IPS-18c (cell line): Measurements from ENCODE around the gene DCDC2.
"Not testable (repeated sequence)": the region's sequence is repeated elsewhere in the genome, so short reads cannot be mapped to it uniquely, and the experiment has no call there.

Experiments
- H3K4me3 ChIP-seq: 2 replicates; pipeline ENCODE4 v1.7.0; 2013; ENCODE audit warnings: low read depth, mild to moderate bottlenecking, low read length, moderate library complexity; ENCODE audit not compliant: insufficient read depth
- H3K9me3 ChIP-seq: one replicate; pipeline ENCODE4 v1.6.1; 2013; ENCODE audit warnings: mild to moderate bottlenecking, low read length, moderate library complexity; ENCODE audit not compliant: control insufficient read depth, insufficient read depth

DCDC2 gene

GRCh38 chr6:24307881-24308280, 50.0 kb downstream of the DCDC2 start:
- H3K4me3 ChIP-seq = no peak overlapping the region

GRCh38 chr6:24306936-24307335, 50.9 kb downstream of the DCDC2 start:
- peaks cover 3% of the 10 kb centered on the region for H3K9me3 ChIP-seq
- H3K4me3 ChIP-seq = no peak overlapping the region

More at GRCh38 chr6:24307881-24308280, 50.0 kb downstream of the DCDC2 start:
- H3K9me3 ChIP-seq = peaks cover 3% of the 10 kb centered on the region

- no peak overlapping the region for H3K4me3 ChIP-seq
- peaks cover 3% of the 10 kb centered on the region for H3K9me3 ChIP-seq
These were observed 51.8 kb downstream of the DCDC2 start for GRCh38 chr6:24306038-24306437.

GRCh38 chr6:24296944-24297343, 60.9 kb downstream of the DCDC2 start:
- Histone ChIP-seq H3K4me3 (no peak overlapping the region), H3K9me3 (no peaks in the 10 kb centered on the region)

- not testable (repeated sequence) for H3K4me3 ChIP-seq, H3K9me3 ChIP-seq
These were observed 64.0 kb downstream of the DCDC2 start for GRCh38 chr6:24293852-24294251.

GRCh38 chr6:24287239-24287638, 70.6 kb downstream of the DCDC2 start:
- Histone ChIP-seq H3K9me3 (no peaks in the 10 kb centered on the region), H3K4me3 (no peak overlapping the region)

- H3K9me3 ChIP-seq = no peaks in the 10 kb centered on the region
These were observed 73.9 kb downstream of the DCDC2 start for GRCh38 chr6:24284006-24284405.

GRCh38 chr6:24283043-24283985, 74.5 kb downstream of the DCDC2 start:
- H3K4me3 ChIP-seq = no peak overlapping the region
- no peaks in the 10 kb centered on the region for H3K9me3 ChIP-seq

More at GRCh38 chr6:24284006-24284405, 73.9 kb downstream of the DCDC2 start:
- no peak overlapping the region for H3K4me3 ChIP-seq

- Histone ChIP-seq H3K9me3 (no peaks in the 10 kb centered on the region), H3K4me3 (no peak overlapping the region)
These were observed 83.3 kb downstream of the DCDC2 start for GRCh38 chr6:24274441-24275083.

- Histone ChIP-seq H3K4me3 (no peak overlapping the region), H3K9me3 (no peaks in the 10 kb centered on the region)
These were observed 84.6 kb downstream of the DCDC2 start for GRCh38 chr6:24273096-24273870.

GRCh38 chr6:24272553-24272952, 85.3 kb downstream of the DCDC2 start:
- no peaks in the 10 kb centered on the region for H3K9me3 ChIP-seq
- H3K4me3 ChIP-seq = no peak overlapping the region

GRCh38 chr6:24272148-24272547, 85.7 kb downstream of the DCDC2 start:
- Histone ChIP-seq H3K9me3 (no peaks in the 10 kb centered on the region), H3K4me3 (no peak overlapping the region)

GRCh38 chr6:24270011-24270410, 87.8 kb downstream of the DCDC2 start:
- H3K9me3 ChIP-seq = no peaks in the 10 kb centered on the region

GRCh38 chr6:24258214-24258613, 99.6 kb downstream of the DCDC2 start:
- not testable (repeated sequence) for H3K4me3 ChIP-seq, H3K9me3 ChIP-seq

More at GRCh38 chr6:24270011-24270410, 87.8 kb downstream of the DCDC2 start:
- no peak overlapping the region for H3K4me3 ChIP-seq

GRCh38 chr6:24257282-24257681, 100.6 kb downstream of the DCDC2 start:
- Histone ChIP-seq H3K9me3 (no peaks in the 10 kb centered on the region), H3K4me3 (no peak overlapping the region)

- Histone ChIP-seq H3K4me3 (no peak overlapping the region), H3K9me3 (no peaks in the 10 kb centered on the region)
These were observed 102.2 kb downstream of the DCDC2 start for GRCh38 chr6:24255676-24256075.

GRCh38 chr6:24253360-24253759, 104.5 kb downstream of the DCDC2 start:
- no peak overlapping the region for H3K4me3 ChIP-seq
- no peaks in the 10 kb centered on the region for H3K9me3 ChIP-seq
